Hepatocyte (in vitro differentiated cells): ENCODE results near the gene DRC1.

Experiments
- EZH2phosphoT487 ChIP-seq: fragments of 200-600 bp; sonication (generic); IDR thresholded peaks from one replicate; pipeline ENCODE4 v1.6.1; 2018; ENCODE audit warnings: antibody characterized with exemption, mild to moderate bottlenecking, low read depth, moderate library complexity; ENCODE audit not compliant: unreplicated experiment, severe bottlenecking
- TF ChIP-seq, protein P1 (sequence below): fragments of 200-600 bp; sonication (generic); IDR thresholded peaks from 2 replicates; pipeline ENCODE4 v1.5.1; 2016; ENCODE audit warnings: antibody characterized with exemption, mild to moderate bottlenecking; ENCODE audit not compliant: poor library complexity

GRCh38 chr2:26376799-26377198 is 24.9 kb upstream of the DRC1 start:
- TF ChIP-seq, protein P1, sequence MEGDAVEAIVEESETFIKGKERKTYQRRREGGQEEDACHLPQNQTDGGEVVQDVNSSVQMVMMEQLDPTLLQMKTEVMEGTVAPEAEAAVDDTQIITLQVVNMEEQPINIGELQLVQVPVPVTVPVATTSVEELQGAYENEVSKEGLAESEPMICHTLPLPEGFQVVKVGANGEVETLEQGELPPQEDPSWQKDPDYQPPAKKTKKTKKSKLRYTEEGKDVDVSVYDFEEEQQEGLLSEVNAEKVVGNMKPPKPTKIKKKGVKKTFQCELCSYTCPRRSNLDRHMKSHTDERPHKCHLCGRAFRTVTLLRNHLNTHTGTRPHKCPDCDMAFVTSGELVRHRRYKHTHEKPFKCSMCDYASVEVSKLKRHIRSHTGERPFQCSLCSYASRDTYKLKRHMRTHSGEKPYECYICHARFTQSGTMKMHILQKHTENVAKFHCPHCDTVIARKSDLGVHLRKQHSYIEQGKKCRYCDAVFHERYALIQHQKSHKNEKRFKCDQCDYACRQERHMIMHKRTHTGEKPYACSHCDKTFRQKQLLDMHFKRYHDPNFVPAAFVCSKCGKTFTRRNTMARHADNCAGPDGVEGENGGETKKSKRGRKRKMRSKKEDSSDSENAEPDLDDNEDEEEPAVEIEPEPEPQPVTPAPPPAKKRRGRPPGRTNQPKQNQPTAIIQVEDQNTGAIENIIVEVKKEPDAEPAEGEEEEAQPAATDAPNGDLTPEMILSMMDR = no peak
- no peak for TF ChIP-seq EZH2phosphoT487
